ENCODE measurements around the gene CIB4. TPM values are rescaled to one million over a fixed set of nuclear protein-coding genes. Genes with fewer than 3 reads are reported as not detected.

The CIB4 gene
- total RNA-seq, 1 experiment from 2014 or later: not detected

DNA sequence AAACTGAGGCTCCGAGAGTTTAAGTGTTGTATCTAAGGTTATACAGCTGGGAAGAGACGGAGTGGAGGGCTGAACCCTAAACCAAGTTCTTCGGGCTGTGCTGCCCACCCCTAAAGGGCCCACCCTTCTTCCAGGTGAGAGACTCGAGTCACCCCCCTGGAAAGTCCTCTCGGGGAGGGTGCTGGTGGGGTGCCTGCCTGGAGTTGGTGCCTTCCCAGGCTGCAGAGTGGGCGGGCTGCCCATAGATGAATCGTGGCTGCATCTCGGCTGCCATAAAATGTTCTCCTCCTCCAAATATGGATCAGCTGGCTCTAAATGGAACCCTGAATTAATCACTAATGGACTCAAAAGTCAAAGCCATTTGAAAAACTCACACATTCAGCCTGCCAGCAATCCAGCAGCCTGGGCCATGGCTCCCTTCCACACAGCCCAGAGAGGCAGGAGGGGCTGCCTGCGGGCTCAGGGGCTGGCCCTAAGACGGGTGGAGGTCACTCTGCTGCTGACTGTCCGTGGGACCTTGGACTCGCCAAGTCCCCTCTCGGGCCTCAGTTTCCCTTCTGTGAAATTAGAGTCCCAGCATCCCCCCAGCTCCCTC is 7.7 kb downstream of the CIB4 start:
- Mint-ChIP-seq H3K27ac (no peak overlapping the region), H3K36me3 (no peaks in the 10 kb centered on the region), H3K4me1 (no peaks in the 10 kb centered on the region; the same call in 1 of the 2 replicates), H3K27me3 (ENCODE audit: low read depth) (no peaks in the 10 kb centered on the region), H3K9me3 (no peaks in the 10 kb centered on the region), H3K4me3 (no peak overlapping the region)
- DNase-seq (ENCODE audit: low spot score): no peak
- ATAC-seq: no peak
- POLR2A ChIA-PET: no interaction called here
- TF ChIP-seq, protein P1, sequence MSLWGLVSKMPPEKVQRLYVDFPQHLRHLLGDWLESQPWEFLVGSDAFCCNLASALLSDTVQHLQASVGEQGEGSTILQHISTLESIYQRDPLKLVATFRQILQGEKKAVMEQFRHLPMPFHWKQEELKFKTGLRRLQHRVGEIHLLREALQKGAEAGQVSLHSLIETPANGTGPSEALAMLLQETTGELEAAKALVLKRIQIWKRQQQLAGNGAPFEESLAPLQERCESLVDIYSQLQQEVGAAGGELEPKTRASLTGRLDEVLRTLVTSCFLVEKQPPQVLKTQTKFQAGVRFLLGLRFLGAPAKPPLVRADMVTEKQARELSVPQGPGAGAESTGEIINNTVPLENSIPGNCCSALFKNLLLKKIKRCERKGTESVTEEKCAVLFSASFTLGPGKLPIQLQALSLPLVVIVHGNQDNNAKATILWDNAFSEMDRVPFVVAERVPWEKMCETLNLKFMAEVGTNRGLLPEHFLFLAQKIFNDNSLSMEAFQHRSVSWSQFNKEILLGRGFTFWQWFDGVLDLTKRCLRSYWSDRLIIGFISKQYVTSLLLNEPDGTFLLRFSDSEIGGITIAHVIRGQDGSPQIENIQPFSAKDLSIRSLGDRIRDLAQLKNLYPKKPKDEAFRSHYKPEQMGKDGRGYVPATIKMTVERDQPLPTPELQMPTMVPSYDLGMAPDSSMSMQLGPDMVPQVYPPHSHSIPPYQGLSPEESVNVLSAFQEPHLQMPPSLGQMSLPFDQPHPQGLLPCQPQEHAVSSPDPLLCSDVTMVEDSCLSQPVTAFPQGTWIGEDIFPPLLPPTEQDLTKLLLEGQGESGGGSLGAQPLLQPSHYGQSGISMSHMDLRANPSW (CRISPR knock-in tag; conservative IDR thresholded peaks at IDR 0.05; ENCODE audit: low read depth): no peak
- TF ChIP-seq, protein P2, sequence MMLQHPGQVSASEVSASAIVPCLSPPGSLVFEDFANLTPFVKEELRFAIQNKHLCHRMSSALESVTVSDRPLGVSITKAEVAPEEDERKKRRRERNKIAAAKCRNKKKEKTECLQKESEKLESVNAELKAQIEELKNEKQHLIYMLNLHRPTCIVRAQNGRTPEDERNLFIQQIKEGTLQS (CRISPR knock-in tag; conservative IDR thresholded peaks at IDR 0.05): no peak
- no peak for TF ChIP-seq ELF4 (CRISPR knock-in tag; IDR thresholded peaks at IDR 0.05; ENCODE audit: low read depth)
- CTCF ChIA-PET: no interaction called here

- H3K4me3 Mint-ChIP-seq: no peak overlapping the region
- no peaks in the 10 kb centered on the region for H3K9me3 Mint-ChIP-seq
- no peaks in the 10 kb centered on the region for H3K36me3 Mint-ChIP-seq
- ATAC-seq (no peak), DNase-seq (ENCODE audit: low spot score) (no peak)
- H3K27me3 Mint-ChIP-seq (ENCODE audit: low read depth): no peaks in the 10 kb centered on the region
- ChIA-PET POLR2A (no interaction called here), CTCF (no interaction called here)
- no peak overlapping the region for H3K27ac Mint-ChIP-seq
- TF ChIP-seq ZNF317 (CRISPR knock-in tag; IDR thresholded peaks at IDR 0.05; ENCODE audit: borderline replicate concordance, low read depth) (no peak), SMAD4 (CRISPR knock-in tag; IDR thresholded peaks at IDR 0.05) (no peak), RORB (CRISPR knock-in tag; IDR thresholded peaks at IDR 0.05) (no peak), ZBTB21 (CRISPR knock-in tag; IDR thresholded peaks at IDR 0.05; ENCODE audit: borderline replicate concordance) (no peak), OVOL2 (CRISPR knock-in tag; IDR thresholded peaks at IDR 0.05; ENCODE audit: borderline replicate concordance) (no peak), ATF6 (CRISPR knock-in tag; IDR thresholded peaks at IDR 0.05) (no peak), TEAD4 (CRISPR knock-in tag; IDR thresholded peaks at IDR 0.05) (no peak), ZMAT4 (CRISPR knock-in tag; IDR thresholded peaks at IDR 0.05) (no peak), CREM (CRISPR knock-in tag; IDR thresholded peaks at IDR 0.05) (no peak), FOXK1 (CRISPR knock-in tag; IDR thresholded peaks at IDR 0.05) (no peak), NR2C2 (CRISPR knock-in tag; IDR thresholded peaks at IDR 0.05) (no peak), GTF2I (CRISPR knock-in tag; conservative IDR thresholded peaks at IDR 0.05) (no peak), RELA (CRISPR knock-in tag; IDR thresholded peaks at IDR 0.05; ENCODE audit: borderline replicate concordance) (no peak)
- TF ChIP-seq, protein P3, sequence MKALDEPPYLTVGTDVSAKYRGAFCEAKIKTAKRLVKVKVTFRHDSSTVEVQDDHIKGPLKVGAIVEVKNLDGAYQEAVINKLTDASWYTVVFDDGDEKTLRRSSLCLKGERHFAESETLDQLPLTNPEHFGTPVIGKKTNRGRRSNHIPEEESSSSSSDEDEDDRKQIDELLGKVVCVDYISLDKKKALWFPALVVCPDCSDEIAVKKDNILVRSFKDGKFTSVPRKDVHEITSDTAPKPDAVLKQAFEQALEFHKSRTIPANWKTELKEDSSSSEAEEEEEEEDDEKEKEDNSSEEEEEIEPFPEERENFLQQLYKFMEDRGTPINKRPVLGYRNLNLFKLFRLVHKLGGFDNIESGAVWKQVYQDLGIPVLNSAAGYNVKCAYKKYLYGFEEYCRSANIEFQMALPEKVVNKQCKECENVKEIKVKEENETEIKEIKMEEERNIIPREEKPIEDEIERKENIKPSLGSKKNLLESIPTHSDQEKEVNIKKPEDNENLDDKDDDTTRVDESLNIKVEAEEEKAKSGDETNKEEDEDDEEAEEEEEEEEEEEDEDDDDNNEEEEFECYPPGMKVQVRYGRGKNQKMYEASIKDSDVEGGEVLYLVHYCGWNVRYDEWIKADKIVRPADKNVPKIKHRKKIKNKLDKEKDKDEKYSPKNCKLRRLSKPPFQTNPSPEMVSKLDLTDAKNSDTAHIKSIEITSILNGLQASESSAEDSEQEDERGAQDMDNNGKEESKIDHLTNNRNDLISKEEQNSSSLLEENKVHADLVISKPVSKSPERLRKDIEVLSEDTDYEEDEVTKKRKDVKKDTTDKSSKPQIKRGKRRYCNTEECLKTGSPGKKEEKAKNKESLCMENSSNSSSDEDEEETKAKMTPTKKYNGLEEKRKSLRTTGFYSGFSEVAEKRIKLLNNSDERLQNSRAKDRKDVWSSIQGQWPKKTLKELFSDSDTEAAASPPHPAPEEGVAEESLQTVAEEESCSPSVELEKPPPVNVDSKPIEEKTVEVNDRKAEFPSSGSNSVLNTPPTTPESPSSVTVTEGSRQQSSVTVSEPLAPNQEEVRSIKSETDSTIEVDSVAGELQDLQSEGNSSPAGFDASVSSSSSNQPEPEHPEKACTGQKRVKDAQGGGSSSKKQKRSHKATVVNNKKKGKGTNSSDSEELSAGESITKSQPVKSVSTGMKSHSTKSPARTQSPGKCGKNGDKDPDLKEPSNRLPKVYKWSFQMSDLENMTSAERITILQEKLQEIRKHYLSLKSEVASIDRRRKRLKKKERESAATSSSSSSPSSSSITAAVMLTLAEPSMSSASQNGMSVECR (CRISPR knock-in tag; IDR thresholded peaks at IDR 0.05; ENCODE audit: borderline replicate concordance): no peak
- peaks cover 3% of the 10 kb centered on the region; the same call in 1 of the 2 replicates for H3K4me1 Mint-ChIP-seq
Observed at GRCh38 chr2:26632624-26633185, 8.5 kb downstream of the CIB4 start.

All from WTC11 (cell line).